HEK293 (cell line): Measurements from ENCODE around the gene DNAAF5.

ENCODE experiments used
- CTCF ChIP-seq: fragments of 450-650 bp; formaldehyde crosslinking; IDR thresholded peaks from 2 replicates; pipeline ENCODE4 v1.5.1; 2016; ENCODE audit warnings: missing biosample characterization, missing genetic modification characterization
- GLI2 ChIP-seq: fragments of 450-650 bp; formaldehyde crosslinking; IDR thresholded peaks from 2 replicates; pipeline ENCODE4; 2017; ENCODE audit warnings: missing biosample characterization, missing genetic modification characterization, low read depth, borderline replicate concordance
- TF ChIP-seq, protein P1 (sequence below): fragments of 450-650 bp; formaldehyde crosslinking; IDR thresholded peaks from 2 replicates; pipeline ENCODE4 v1.5.1; 2016; ENCODE audit warnings: missing biosample characterization, missing genetic modification characterization
- TF ChIP-seq, protein P2 (sequence below): fragments of 450-650 bp; formaldehyde crosslinking; IDR thresholded peaks from 2 replicates; pipeline ENCODE4 v1.5.1; 2016; ENCODE audit warnings: missing biosample characterization, missing genetic modification characterization

DNA sequence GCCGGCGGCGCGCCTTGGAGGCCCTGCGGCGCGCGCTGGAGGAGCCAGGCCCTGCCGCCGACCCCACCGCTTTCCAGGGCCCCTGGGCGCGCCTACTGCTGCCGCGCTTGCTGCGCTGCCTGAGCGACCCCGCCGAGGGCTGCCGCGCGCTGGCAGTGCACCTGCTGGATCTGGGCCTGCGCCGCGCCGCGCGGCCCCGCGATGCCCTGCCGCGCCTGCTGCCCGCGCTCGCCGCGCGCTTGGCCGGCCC, 280 bp downstream of the DNAAF5 start:
- TF ChIP-seq CTCF (no peak), GLI2 (tag by site-specific recombination) (no peak)
- TF ChIP-seq, protein P1, sequence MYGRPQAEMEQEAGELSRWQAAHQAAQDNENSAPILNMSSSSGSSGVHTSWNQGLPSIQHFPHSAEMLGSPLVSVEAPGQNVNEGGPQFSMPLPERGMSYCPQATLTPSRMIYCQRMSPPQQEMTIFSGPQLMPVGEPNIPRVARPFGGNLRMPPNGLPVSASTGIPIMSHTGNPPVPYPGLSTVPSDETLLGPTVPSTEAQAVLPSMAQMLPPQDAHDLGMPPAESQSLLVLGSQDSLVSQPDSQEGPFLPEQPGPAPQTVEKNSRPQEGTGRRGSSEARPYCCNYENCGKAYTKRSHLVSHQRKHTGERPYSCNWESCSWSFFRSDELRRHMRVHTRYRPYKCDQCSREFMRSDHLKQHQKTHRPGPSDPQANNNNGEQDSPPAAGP (tag by site-specific recombination) = no peak
- TF ChIP-seq, protein P2, sequence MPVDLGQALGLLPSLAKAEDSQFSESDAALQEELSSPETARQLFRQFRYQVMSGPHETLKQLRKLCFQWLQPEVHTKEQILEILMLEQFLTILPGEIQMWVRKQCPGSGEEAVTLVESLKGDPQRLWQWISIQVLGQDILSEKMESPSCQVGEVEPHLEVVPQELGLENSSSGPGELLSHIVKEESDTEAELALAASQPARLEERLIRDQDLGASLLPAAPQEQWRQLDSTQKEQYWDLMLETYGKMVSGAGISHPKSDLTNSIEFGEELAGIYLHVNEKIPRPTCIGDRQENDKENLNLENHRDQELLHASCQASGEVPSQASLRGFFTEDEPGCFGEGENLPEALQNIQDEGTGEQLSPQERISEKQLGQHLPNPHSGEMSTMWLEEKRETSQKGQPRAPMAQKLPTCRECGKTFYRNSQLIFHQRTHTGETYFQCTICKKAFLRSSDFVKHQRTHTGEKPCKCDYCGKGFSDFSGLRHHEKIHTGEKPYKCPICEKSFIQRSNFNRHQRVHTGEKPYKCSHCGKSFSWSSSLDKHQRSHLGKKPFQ (tag by site-specific recombination) = no peak
